ENCODE measurements around the gene XRCC4.

Gene XRCC4

GRCh38 chr5:83157163-83157562 lies 79.8 kb downstream of the XRCC4 start:
- no peak overlapping the region for H3K4me3 ChIP-seq (ENCODE audit: low read length)
- no peak for TF ChIP-seq ZNF274 (IDR thresholded peaks at IDR 0.05; ENCODE audit: low read depth, low read length)

- no peak for TF ChIP-seq ZNF274 (IDR thresholded peaks at IDR 0.05; ENCODE audit: low read depth, low read length)
These were observed 85.3 kb downstream of the XRCC4 start for GRCh38 chr5:83162601-83163000.

GRCh38 chr5:83167538-83167937 lies 90.2 kb downstream of the XRCC4 start:
- H3K4me3 ChIP-seq (ENCODE audit: low read length) = no peak overlapping the region
- TF ChIP-seq ZNF274 (IDR thresholded peaks at IDR 0.05; ENCODE audit: low read depth, low read length) = no peak

More at GRCh38 chr5:83162601-83163000, 85.3 kb downstream of the XRCC4 start:
- no peak overlapping the region for H3K4me3 ChIP-seq (ENCODE audit: low read length)

GRCh38 chr5:83169571-83170337 lies 92.4 kb downstream of the XRCC4 start:
- no peak overlapping the region for H3K4me3 ChIP-seq (ENCODE audit: low read length)
- TF ChIP-seq ZNF274 (IDR thresholded peaks at IDR 0.05; ENCODE audit: low read depth, low read length) = no peak

GRCh38 chr5:83172011-83172410 lies 94.7 kb downstream of the XRCC4 start:
- H3K4me3 ChIP-seq (ENCODE audit: low read length) = no peak overlapping the region
- TF ChIP-seq ZNF274 (IDR thresholded peaks at IDR 0.05; ENCODE audit: low read depth, low read length) = no peak

- no peak for TF ChIP-seq ZNF274 (IDR thresholded peaks at IDR 0.05; ENCODE audit: low read depth, low read length)
- no peak overlapping the region for H3K4me3 ChIP-seq (ENCODE audit: low read length)
These were observed 95.3 kb downstream of the XRCC4 start for GRCh38 chr5:83172655-83173054.

DNA sequence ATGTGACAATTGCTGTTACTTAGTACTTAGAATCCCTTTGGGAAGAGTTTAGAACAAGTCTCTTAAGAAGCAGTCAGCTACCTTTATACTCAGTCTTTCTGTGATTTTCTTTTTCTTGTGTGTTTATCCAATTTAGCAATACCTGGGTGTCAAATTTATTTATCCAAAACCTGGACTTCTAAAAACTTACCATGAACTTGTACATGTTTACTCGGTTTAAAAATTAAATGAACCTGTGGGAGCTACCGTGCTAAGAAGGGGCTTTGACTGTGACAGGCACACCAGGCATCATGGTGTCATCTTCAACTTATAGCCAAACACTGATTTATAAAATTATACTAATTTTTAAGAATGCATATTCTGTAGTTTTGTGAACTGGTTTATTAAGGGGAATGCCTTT lies 96.5 kb downstream of the XRCC4 start:
- no peak for TF ChIP-seq ZNF274 (IDR thresholded peaks at IDR 0.05; ENCODE audit: low read depth, low read length)
- H3K4me3 ChIP-seq (ENCODE audit: low read length) = no peak overlapping the region

DNA sequence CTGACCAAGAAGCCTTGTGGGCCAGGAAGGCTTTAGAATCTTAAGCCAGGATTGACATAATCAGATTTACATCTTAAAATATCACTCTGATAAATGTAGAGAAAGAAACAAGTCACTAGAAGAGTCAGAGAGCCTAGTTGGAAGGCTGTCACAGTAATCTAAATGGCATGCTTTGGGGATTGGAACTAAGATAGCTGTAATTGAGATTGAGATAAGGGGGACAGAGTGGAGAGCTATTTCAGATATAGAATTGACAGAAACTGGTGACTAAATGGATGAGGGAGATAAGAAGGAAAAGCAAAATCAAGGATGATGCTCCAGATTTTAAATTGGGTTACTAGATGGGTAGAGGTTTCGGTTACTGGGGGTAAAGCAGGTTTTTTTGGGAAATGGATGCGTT lies 100.5 kb downstream of the XRCC4 start:
- no peak overlapping the region for H3K4me3 ChIP-seq (ENCODE audit: low read length)
- no peak for TF ChIP-seq ZNF274 (IDR thresholded peaks at IDR 0.05; ENCODE audit: low read depth, low read length)

DNA sequence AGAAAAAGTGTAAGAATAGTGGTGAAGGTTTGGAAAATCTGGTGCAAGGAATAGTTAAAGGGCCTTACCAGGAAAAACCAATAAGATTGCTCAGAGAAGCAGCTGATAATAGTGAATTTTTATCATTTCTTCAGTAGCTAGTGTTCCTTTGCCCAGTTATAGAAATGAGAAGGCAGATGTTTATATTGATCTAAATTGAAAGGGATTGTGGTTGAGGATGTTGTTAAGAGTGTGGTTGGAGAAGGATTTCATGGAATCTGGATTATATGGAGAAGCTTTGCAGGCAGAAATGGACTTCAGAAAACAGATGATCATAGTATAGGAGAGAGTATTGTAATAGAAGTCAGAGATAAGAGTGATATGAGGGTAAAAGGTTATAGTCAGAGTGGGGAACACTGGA lies 102.6 kb downstream of the XRCC4 start:
- no peak overlapping the region for H3K4me3 ChIP-seq (ENCODE audit: low read length)
- TF ChIP-seq ZNF274 (IDR thresholded peaks at IDR 0.05; ENCODE audit: low read depth, low read length) = no peak

DNA sequence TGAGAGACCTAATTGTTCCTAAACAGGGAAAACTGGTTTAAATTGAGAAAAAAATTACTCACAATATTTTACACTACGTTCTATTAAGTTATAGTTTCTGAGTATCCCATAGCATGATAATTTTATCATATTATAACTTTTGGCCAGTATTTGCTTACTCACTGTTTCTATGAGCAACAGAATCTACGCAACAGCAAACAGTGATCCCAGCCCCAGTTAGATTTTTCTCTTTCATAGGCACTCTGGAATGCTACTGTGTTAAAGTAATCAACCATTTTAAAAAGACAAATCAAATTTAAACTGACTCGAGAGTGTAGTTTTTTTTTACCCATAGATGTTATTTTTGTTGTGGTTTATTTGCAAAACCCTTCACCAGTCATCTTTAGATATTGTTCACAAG lies 107.2 kb downstream of the XRCC4 start:
- no peak for TF ChIP-seq ZNF274 (IDR thresholded peaks at IDR 0.05; ENCODE audit: low read depth, low read length)
- no peak overlapping the region for H3K4me3 ChIP-seq (ENCODE audit: low read length)

- TF ChIP-seq ZNF274 (IDR thresholded peaks at IDR 0.05; ENCODE audit: low read depth, low read length) = no peak
- H3K4me3 ChIP-seq (ENCODE audit: low read length) = no peak overlapping the region
These were observed 115.6 kb downstream of the XRCC4 start for GRCh38 chr5:83192947-83193346.

DNA sequence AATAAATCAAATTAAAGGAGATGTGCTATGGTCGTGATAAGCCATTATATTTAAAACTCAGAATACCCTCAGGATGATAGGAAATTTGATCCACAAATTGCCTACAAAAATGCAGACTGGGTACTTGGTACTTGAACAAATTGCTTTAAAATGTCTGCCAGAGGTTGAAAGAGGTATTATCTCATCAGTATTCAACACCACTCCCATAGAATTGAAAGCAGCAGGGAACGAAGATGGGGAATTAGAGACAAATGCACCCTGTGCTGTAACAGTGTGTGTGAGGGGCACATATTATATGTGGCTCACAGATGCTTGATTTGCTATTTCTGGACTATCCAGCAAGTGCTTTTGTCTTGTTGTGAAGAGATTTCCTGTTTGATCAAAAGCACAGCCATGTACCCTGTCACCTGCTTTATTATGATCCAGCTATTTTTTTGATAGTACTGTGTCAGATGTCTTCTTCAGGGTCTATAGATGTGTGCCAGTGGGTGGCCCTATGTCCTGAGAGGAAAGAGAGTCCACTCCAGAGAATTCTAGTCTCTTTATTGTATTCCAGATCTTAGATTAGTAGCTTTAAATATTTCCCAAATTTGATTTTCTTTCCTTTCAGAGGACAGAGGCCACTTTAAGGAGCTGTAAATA lies 120.1 kb downstream of the XRCC4 start:
- H3K4me3 ChIP-seq (ENCODE audit: low read length) = no peak overlapping the region
- TF ChIP-seq ZNF274 (IDR thresholded peaks at IDR 0.05; ENCODE audit: low read depth, low read length) = no peak

- TF ChIP-seq ZNF274 (IDR thresholded peaks at IDR 0.05; ENCODE audit: low read depth, low read length) = no peak
- no peak overlapping the region for H3K4me3 ChIP-seq (ENCODE audit: low read length)
These were observed 121.8 kb downstream of the XRCC4 start for GRCh38 chr5:83199126-83199525.

DNA sequence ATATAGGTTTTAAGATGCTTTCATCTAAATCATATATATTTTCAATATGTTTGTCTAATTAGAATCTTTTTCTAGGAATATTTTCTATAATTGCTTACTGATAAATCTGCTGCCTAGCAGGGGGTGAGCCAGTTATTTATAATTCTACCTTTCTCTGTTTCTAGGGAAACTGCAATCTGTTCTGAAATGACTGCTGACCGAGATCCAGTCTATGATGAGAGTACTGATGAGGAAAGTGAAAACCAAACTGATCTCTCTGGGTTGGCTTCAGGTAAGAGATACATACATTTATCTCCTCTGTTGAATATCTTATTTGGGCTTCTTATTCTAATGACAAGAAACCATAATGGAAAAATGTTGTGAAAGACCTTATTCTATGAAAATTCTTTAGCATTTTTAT lies 127.3 kb downstream of the XRCC4 start:
- no peak for TF ChIP-seq ZNF274 (IDR thresholded peaks at IDR 0.05; ENCODE audit: low read depth, low read length)
- no peak overlapping the region for H3K4me3 ChIP-seq (ENCODE audit: low read length)

GRCh38 chr5:83209963-83210362 lies 132.6 kb downstream of the XRCC4 start:
- H3K4me3 ChIP-seq (ENCODE audit: low read length) = no peak overlapping the region
- TF ChIP-seq ZNF274 (IDR thresholded peaks at IDR 0.05; ENCODE audit: low read depth, low read length) = no peak

Measured in GM08714 (cell line).